A549 (cell line): ENCODE results near the gene JOSD2. TPM values are rescaled to one million over a fixed set of nuclear protein-coding genes. Genes with fewer than 3 reads are reported as not detected.

Experiments used
- ATAC-seq, 2 experiments: fragments of 200-7000 bp in 1 of 2; fragments of >200 bp in 1 of 2; cut with Nextera tagmentation in 1 of 2; cut with Tn5 transposase in 1 of 2; 3 replicates each; pipeline versions ENCODE4 v1.8.0 to v1.9.1; 2018 to 2020; ENCODE audit warnings: mild to moderate bottlenecking in 1 of 2, moderate library complexity in 1 of 2
- CTCF ChIA-PET: fragments of 300-600 bp; sonication (Branson Sonifier 250); formaldehyde crosslinking; extraction: SDS; loops from one replicate; lab custom pipeline; 2021; ENCODE audit warnings: antibody characterized with exemption, inconsistent platforms; lab: Yijun Ruan, JAX
- POLR2A ChIA-PET: fragments of 350-600 bp; formaldehyde crosslinking; extraction: SDS; loops from one replicate; lab custom pipeline; 2021; ENCODE audit warnings: antibody characterized with exemption, inconsistent platforms; lab: Yijun Ruan, JAX
- DNase-seq, 2 experiments: peaks; one replicate each; pipeline versions ENCODE4 v3.0.0 to v3.0.0-alpha.2; 2011 to 2016; ENCODE audit warnings: low read depth in 1 of 2, low spot score in 1 of 2
- FAIRE-seq: peaks from 2 replicates; lab custom pipeline; 2011; peaks lifted over from hg19 to GRCh38; lab: Jason Lieb, UNC
- H3K27ac ChIP-seq, 2 experiments: fragments of >200 bp; sonication (Bioruptor Twin); formaldehyde crosslinking; 3 replicates each; pipeline ENCODE4 v1.5.1; 2016 to 2017
- H3K4me1 ChIP-seq: fragments of >200 bp; sonication (Bioruptor Twin); formaldehyde crosslinking; 3 replicates; pipeline ENCODE4 v1.6.1; 2016
- H3K4me2 ChIP-seq: fragments of >200 bp; sonication (Bioruptor Twin); formaldehyde crosslinking; 3 replicates; pipeline ENCODE4 v1.6.1; 2016
- H3K4me3 ChIP-seq: fragments of >200 bp; sonication (Bioruptor Twin); formaldehyde crosslinking; 3 replicates; pipeline ENCODE4 v1.5.1; 2016
- H3K9me3 ChIP-seq: fragments of >200 bp; sonication (Bioruptor Twin); formaldehyde crosslinking; 3 replicates; pipeline ENCODE4 v1.6.1; 2016
- BHLHE40 ChIP-seq: IDR thresholded peaks from 2 replicates; pipeline ENCODE4 v1.6.1; 2012; ENCODE audit warnings: low read depth, low read length, inconsistent platforms
- CEBPB ChIP-seq, 2 experiments: fragments of >200 bp in 1 of 2; sonication (Bioruptor Twin) in 1 of 2; formaldehyde crosslinking in 1 of 2; IDR thresholded peaks; 2 replicates each; pipeline ENCODE4 v1.6.1; 2012 to 2016
- CHD2 ChIP-seq: fragments of 150-350 bp; IDR thresholded peaks from 2 replicates; pipeline ENCODE4 v1.6.1; 2014; ENCODE audit warnings: low read length; ENCODE audit not compliant: partially characterized antibody
- ESRRA ChIP-seq: fragments of 150-350 bp; IDR thresholded peaks from 2 replicates; pipeline ENCODE4 v1.6.1; 2014; ENCODE audit warnings: mild to moderate bottlenecking, low read length, borderline replicate concordance
- FOSB ChIP-seq: fragments of 250-450 bp; sonication (Bioruptor Pico); IDR thresholded peaks from 2 replicates; pipeline ENCODE4 v1.5.0; 2020; ENCODE audit warnings: mild to moderate bottlenecking, moderate library complexity
- HOXA7 ChIP-seq: fragments of 250-450 bp; sonication (Bioruptor Pico); IDR thresholded peaks from 2 replicates; pipeline ENCODE4 v1.5.0; 2020; ENCODE audit warnings: mild to moderate bottlenecking, moderate library complexity
- JUN ChIP-seq, 2 experiments: fragments of >200 bp; sonication (Bioruptor Twin); formaldehyde crosslinking; IDR thresholded peaks; 2 replicates in 1 of 2; 3 replicates in 1 of 2; pipeline ENCODE4 v1.6.1; 2016 to 2017
- JUNB ChIP-seq: fragments of >200 bp; sonication (Bioruptor Twin); formaldehyde crosslinking; IDR thresholded peaks from 2 replicates; pipeline ENCODE4 v1.6.1; 2016
- KDM1A ChIP-seq: fragments of 200-600 bp; sonication (generic); IDR thresholded peaks from 2 replicates; pipeline ENCODE4 v1.6.1; 2016; ENCODE audit warnings: low read depth, mild to moderate bottlenecking
- PHF8 ChIP-seq: fragments of 200-600 bp; sonication (generic); IDR thresholded peaks from 2 replicates; pipeline ENCODE4 v1.6.1; 2016; ENCODE audit warnings: low read depth, mild to moderate bottlenecking, antibody characterized with exemption, moderate library complexity, borderline replicate concordance
- POLR2A ChIP-seq: IDR thresholded peaks from 2 replicates; pipeline ENCODE4 v1.6.1; 2012; ENCODE audit warnings: mild to moderate bottlenecking, low read length
- RARB ChIP-seq: fragments of 250-450 bp; sonication (Bioruptor Pico); IDR thresholded peaks from 2 replicates; pipeline ENCODE4 v1.8.0; 2021; ENCODE audit warnings: mild to moderate bottlenecking, moderate library complexity
- RCOR1 ChIP-seq: fragments of 150-350 bp; IDR thresholded peaks from 2 replicates; pipeline ENCODE4 v1.6.1; 2014; ENCODE audit warnings: antibody characterized with exemption, low read length, low read depth
- RFX5 ChIP-seq: fragments of 450-650 bp; IDR thresholded peaks from 2 replicates; pipeline ENCODE4 v1.7.1; 2014; ENCODE audit warnings: antibody characterized with exemption, mild to moderate bottlenecking, moderate library complexity
- RNF2 ChIP-seq: fragments of 200-600 bp; sonication (generic); IDR thresholded peaks from 2 replicates; pipeline ENCODE4 v1.6.1; 2016; ENCODE audit warnings: low read depth, mild to moderate bottlenecking, antibody characterized with exemption, moderate library complexity, borderline replicate concordance
- SMC3 ChIP-seq: fragments of >200 bp; sonication (Bioruptor Twin); formaldehyde crosslinking; IDR thresholded peaks from 3 replicates; pipeline ENCODE4 v1.6.1; 2018; ENCODE audit warnings: inconsistent platforms
- SREBF2 ChIP-seq: fragments of 450-650 bp; IDR thresholded peaks from 2 replicates; pipeline ENCODE4 v1.6.1; 2014; ENCODE audit warnings: mild to moderate bottlenecking, moderate library complexity
- TFCP2L1 ChIP-seq: fragments of 250-450 bp; sonication (Bioruptor Pico); IDR thresholded peaks from 2 replicates; pipeline ENCODE4 v1.5.0; 2021; ENCODE audit warnings: mild to moderate bottlenecking
- TP53 ChIP-seq: fragments of 250-450 bp; sonication (Bioruptor Pico); IDR thresholded peaks from 2 replicates; pipeline ENCODE4 v1.5.0; 2021; ENCODE audit warnings: mild to moderate bottlenecking, moderate library complexity
- WGBS: methylation state at CpG from one replicate; pipeline ENCODE4 v1.1.6; 2017; ENCODE audit errors: missing lambda C conversion rate; 5-methylcytosine and 5-hydroxymethylcytosine counted together
- polyA plus RNA-seq, 4 experiments: library from polyadenylated mRNA; depleted of rRNA in 3 of 4; stranded (reverse); fragments of >200 nt; fragmentation: RNase III in 1 of 4; extraction: RNeasy Plus Mini Kit Qiagen cat#74134 plus additional on column Dnase treatment in 1 of 4; gene quantifications; 2 replicates in 3 of 4; 3 replicates in 1 of 4; pipeline ENCODE4 v1.2.3, GENCODE V29; 2011 to 2017
- TF ChIP-seq, protein P1 (sequence below): IDR thresholded peaks from 2 replicates; pipeline ENCODE4 v1.6.1; 2012
- TF ChIP-seq, protein P2 (sequence below): fragments of 200-600 bp; sonication (generic); IDR thresholded peaks from 2 replicates; pipeline ENCODE4 v1.6.1; 2016; ENCODE audit warnings: antibody characterized with exemption, mild to moderate bottlenecking, moderate library complexity
- TF ChIP-seq, protein P3 (sequence below): fragments of 250-450 bp; sonication (Bioruptor Pico); IDR thresholded peaks from 2 replicates; pipeline ENCODE4 v1.5.0; 2020; ENCODE audit warnings: low read depth, mild to moderate bottlenecking, moderate library complexity
- TF ChIP-seq, protein P4 (sequence below): fragments of >200 bp; sonication (Bioruptor Twin); formaldehyde crosslinking; IDR thresholded peaks from 2 replicates; pipeline ENCODE4 v1.6.1; 2016

JOSD2 gene
- polyA plus RNA-seq, 2 of the 4 experiments (the other 2 are of a cell fraction), result 24.2 to 61.7 TPM

DNA sequence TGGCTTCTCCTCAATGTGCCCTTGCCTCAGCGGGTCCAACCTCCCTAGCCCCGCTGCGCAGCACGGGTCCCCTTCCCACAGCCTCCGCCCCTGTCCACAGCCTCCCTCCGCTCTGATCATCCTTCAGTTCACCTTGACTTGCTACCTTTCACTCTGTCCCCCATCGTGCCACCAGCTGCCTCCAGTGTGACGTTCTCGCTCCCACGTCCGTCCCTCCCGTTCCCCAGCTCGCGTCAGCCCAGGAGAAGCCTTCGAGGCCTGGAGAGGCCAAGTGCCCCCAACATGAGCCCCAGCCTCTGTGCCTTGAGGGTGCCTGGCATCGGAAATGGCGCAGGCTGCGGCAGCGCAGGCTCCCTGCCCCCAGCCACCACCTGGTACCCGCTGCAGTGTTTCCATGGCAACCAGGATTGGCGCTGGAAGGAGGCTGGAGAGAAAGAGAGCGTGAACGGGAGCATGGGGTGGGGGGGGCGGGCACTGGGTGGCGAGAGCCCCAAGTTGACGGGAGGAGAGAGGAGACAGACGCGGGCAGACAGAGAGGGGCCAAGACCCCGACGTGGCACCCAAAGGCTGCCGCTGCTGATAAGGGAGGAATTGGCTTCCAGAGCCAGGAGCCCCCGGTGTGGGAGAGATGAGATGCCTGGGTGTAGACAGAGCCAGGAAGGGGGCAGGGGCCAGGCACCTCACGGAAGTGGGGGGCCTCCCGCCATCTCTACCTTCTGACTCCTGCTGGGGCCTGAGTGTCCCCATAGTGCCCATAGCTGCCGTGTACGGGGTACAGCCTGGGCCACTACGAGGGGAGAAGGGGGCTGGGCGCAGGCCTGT is 3.6 kb upstream of the JOSD2 start (continued):
- no peak for TF ChIP-seq HOXA7 (CRISPR knock-in tag)
- TF ChIP-seq, protein P1, sequence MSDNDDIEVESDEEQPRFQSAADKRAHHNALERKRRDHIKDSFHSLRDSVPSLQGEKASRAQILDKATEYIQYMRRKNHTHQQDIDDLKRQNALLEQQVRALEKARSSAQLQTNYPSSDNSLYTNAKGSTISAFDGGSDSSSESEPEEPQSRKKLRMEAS, result no peak

DNA sequence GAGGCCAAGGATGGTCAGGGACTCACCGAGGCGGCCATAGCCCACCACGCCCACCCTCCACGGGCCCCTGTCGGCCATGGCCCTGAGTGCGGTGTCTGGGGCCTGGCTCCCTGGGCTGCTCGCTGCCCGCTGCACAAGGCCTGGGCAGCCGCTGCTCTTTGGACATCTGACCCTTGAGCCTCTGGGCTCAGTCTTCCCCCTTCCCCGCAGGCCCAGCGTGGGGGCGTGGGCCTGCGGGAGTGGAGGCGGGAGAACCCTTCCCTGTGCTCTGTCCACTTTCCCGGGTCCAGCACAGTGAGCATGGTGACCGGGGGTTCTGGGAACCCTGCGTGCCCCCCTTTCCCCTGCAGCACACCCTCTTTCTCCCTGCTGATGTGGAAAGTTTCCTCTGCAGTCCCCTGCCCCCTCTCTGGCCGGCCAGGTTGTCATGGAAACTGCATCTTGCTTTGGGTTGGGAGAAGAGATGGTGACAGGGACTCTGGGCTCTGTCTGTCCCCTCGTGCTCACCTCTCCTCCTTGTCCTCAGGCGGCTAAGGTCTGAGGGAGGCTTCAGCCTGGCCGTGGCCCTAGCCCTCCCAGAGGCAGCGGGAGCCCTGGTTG is 2.9 kb upstream of the JOSD2 start, which contains the start of gene ASPDH:
Gene ASPDH (minus strand): TSS at position 168 of the 600 bp plus-strand sequence. CDS start 90 bp downstream, at position 78.
- Histone ChIP-seq H3K4me1 (peaks cover 22% of the 10 kb centered on the region; the same call in 2 of the 3 replicates), H3K9me3 (no peaks in the 10 kb centered on the region; the same call in 2 of the 3 replicates), H3K4me3 (no peak within 1 kb of the TSS), H3K4me2 (no peak within 1 kb of the TSS), H3K27ac (no peak within 1 kb of the TSS)
- WGBS, result 61% methylated on average over 21 of the region's 22 CpGs
- DNase-seq, result no peak
- FAIRE-seq, result no peak
- no peak for ATAC-seq
- TF ChIP-seq RCOR1 (no peak), RARB (CRISPR knock-in tag) (no peak), CHD2 (no peak), BHLHE40 (no peak), RFX5 (no peak), JUNB (no peak), KDM1A (no peak), TFCP2L1 (CRISPR knock-in tag) (no peak), TP53 (CRISPR knock-in tag) (no peak), POLR2A (no peak), SMC3 (no peak), HOXA7 (CRISPR knock-in tag) (no peak), SREBF2 (no peak), PHF8 (no peak), ESRRA (no peak)
- TF ChIP-seq, protein P2, sequence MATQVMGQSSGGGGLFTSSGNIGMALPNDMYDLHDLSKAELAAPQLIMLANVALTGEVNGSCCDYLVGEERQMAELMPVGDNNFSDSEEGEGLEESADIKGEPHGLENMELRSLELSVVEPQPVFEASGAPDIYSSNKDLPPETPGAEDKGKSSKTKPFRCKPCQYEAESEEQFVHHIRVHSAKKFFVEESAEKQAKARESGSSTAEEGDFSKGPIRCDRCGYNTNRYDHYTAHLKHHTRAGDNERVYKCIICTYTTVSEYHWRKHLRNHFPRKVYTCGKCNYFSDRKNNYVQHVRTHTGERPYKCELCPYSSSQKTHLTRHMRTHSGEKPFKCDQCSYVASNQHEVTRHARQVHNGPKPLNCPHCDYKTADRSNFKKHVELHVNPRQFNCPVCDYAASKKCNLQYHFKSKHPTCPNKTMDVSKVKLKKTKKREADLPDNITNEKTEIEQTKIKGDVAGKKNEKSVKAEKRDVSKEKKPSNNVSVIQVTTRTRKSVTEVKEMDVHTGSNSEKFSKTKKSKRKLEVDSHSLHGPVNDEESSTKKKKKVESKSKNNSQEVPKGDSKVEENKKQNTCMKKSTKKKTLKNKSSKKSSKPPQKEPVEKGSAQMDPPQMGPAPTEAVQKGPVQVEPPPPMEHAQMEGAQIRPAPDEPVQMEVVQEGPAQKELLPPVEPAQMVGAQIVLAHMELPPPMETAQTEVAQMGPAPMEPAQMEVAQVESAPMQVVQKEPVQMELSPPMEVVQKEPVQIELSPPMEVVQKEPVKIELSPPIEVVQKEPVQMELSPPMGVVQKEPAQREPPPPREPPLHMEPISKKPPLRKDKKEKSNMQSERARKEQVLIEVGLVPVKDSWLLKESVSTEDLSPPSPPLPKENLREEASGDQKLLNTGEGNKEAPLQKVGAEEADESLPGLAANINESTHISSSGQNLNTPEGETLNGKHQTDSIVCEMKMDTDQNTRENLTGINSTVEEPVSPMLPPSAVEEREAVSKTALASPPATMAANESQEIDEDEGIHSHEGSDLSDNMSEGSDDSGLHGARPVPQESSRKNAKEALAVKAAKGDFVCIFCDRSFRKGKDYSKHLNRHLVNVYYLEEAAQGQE, result no peak
- ChIA-PET CTCF (interaction anchor here (5.6 kb wide), 1 partner anchor 24 kb away, joined by 38 read pairs; no protein-coding TSS in a partner anchor), POLR2A (no interaction called here)

DNA sequence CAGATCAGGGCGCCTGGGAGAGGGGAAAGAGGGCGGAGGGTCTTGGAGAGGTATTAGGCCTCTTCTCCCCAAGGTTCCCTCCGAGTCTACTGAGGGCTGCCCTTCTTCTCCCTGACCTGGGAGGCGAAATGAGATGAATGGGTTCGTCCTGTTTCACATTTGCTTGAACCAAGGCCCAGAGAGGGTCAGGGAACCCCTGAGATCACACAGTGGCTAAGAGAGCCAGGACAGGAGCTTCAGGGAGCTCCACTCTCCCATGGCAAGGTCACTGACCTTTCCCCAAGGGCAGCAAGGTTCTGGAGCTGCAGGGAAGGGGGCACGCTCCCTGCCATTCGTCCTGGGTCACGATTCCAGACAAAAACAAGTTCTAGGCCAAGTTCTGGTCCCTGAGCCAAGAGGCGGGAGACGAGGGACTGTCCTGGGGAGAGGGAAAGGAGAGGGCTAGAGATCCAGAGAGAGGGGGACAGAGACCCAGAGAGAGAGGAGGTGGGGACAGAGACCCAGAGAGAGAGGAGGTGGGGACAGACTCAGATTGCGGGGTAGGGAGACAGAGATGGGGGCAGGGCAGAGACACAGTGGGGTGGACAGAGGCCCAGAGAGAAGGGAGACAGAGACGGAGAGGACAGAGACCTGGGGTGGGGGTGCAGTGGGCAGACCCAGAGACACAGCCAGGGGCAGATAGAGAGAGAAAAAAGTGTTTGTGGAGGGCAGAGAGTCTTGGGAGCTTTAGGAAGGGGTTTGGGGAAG is 2.2 kb upstream of the JOSD2 start:
- POLR2A ChIA-PET, result interaction anchor here (0.5 kb wide), 1 partner anchor 145 kb away, joined by 3 read pairs; no protein-coding TSS in a partner anchor
- no peaks in the 10 kb centered on the region for H3K9me3 ChIP-seq
- H3K4me3 ChIP-seq, result no peak overlapping the region
- 82% methylated on average over 12 of the region's 12 CpGs for WGBS
- FAIRE-seq (no peak), ATAC-seq (no peak), DNase-seq (no peak)
- no peak overlapping the region for H3K27ac ChIP-seq
- peaks cover 22% of the 10 kb centered on the region; the same call in 2 of the 3 replicates for H3K4me1 ChIP-seq
- CTCF ChIA-PET, result interaction anchor here (0.9 to 4.3 kb wide), 3 partner anchors 25 to 157 kb away, joined by 3 to 28 read pairs (median 19); no protein-coding TSS in a partner anchor
- no peak overlapping the region for H3K4me2 ChIP-seq
- TF ChIP-seq, protein P2, result no peak
- TF ChIP-seq RNF2 (no peak), RARB (CRISPR knock-in tag) (no peak), CEBPB (IDR thresholded peaks at IDR 0.05) (no peak), ESRRA (no peak), JUN (IDR thresholded peaks at IDR 0.05) (no peak), FOSB (CRISPR knock-in tag) (no peak)
- TF ChIP-seq, protein P3, sequence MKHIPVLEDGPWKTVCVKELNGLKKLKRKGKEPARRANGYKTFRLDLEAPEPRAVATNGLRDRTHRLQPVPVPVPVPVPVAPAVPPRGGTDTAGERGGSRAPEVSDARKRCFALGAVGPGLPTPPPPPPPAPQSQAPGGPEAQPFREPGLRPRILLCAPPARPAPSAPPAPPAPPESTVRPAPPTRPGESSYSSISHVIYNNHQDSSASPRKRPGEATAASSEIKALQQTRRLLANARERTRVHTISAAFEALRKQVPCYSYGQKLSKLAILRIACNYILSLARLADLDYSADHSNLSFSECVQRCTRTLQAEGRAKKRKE (CRISPR knock-in tag), result no peak
- TF ChIP-seq, protein P4, sequence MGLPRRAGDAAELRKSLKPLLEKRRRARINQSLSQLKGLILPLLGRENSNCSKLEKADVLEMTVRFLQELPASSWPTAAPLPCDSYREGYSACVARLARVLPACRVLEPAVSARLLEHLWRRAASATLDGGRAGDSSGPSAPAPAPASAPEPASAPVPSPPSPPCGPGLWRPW, result no peak
